GM23338 (cell line): ENCODE results near the gene METTL24.

ENCODE experiments used
- EZH2 ChIP-seq: fragments of 200-600 bp; sonication (generic); IDR thresholded peaks from one replicate; pipeline ENCODE4 v1.8.0; 2017; ENCODE audit warnings: antibody characterized with exemption, mild to moderate bottlenecking, low read depth; ENCODE audit not compliant: unreplicated experiment
- EZH2phosphoT487 ChIP-seq: fragments of 200-600 bp; sonication (generic); IDR thresholded peaks from one replicate; pipeline ENCODE4 v1.8.1; 2018; ENCODE audit warnings: antibody characterized with exemption; ENCODE audit not compliant: unreplicated experiment
- POLR2AphosphoS5 ChIP-seq: IDR thresholded peaks from 2 replicates; pipeline ENCODE4 v1.6.1; 2016; ENCODE audit warnings: antibody characterized with exemption, low read depth
- STAT1 ChIP-seq: IDR thresholded peaks from one replicate; pipeline ENCODE4 v1.6.1; 2016; ENCODE audit warnings: antibody characterized with exemption; ENCODE audit not compliant: unreplicated experiment
- ZNF114 ChIP-seq: fragments of 250-450 bp; sonication (Bioruptor Pico); IDR thresholded peaks from 2 replicates; pipeline ENCODE4 v1.5.0; 2020; ENCODE audit warnings: mild to moderate bottlenecking, moderate library complexity
- TF ChIP-seq, protein P1 (sequence below), 2 experiments: fragments of 200-600 bp in 1 of 2; sonication (generic) in 1 of 2; conservative IDR thresholded peaks; 2 replicates each; pipeline versions ENCODE4 v1.5.1 to v1.6.1; 2016 to 2017; ENCODE audit warnings: antibody characterized with exemption in 2 of 2, low read depth in 2 of 2, mild to moderate bottlenecking in 2 of 2, moderate library complexity in 1 of 2
- TF ChIP-seq, protein P2 (sequence below): IDR thresholded peaks from one replicate; pipeline ENCODE4 v1.6.1; 2018; ENCODE audit warnings: antibody characterized with exemption; ENCODE audit not compliant: unreplicated experiment

DNA sequence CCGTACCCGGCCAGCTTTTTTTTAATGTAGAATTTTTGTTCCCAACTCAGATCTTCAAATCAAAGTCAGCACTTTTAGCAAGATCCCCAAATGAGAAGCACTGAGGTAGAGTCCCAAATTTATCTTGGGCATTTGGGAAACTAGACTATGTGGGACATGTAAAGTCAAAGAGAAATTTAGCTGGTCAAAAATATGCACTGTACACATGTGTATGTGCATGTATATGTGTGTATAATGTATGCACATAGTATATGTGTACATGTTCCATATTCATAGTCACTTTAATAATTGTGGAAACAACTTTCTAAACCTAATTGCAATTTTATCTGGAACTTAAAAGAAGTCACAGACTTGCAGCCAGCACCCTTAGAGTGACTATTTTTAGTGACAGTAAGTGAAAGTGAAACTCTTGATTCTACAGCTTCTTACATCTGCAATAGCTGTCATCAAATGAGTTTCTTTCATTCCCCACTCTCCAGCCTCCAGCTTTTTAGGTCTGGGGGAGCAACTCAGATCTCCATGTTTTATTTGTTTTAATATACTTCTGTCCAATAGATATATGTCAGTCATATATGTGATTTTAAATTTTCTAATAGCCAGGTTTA, 124.3 kb downstream of the METTL24 start:
- TF ChIP-seq EZH2 (no peak), EZH2phosphoT487 (no peak), POLR2AphosphoS5 (no peak), ZNF114 (no peak), STAT1 (no peak)
- TF ChIP-seq, protein P1, sequence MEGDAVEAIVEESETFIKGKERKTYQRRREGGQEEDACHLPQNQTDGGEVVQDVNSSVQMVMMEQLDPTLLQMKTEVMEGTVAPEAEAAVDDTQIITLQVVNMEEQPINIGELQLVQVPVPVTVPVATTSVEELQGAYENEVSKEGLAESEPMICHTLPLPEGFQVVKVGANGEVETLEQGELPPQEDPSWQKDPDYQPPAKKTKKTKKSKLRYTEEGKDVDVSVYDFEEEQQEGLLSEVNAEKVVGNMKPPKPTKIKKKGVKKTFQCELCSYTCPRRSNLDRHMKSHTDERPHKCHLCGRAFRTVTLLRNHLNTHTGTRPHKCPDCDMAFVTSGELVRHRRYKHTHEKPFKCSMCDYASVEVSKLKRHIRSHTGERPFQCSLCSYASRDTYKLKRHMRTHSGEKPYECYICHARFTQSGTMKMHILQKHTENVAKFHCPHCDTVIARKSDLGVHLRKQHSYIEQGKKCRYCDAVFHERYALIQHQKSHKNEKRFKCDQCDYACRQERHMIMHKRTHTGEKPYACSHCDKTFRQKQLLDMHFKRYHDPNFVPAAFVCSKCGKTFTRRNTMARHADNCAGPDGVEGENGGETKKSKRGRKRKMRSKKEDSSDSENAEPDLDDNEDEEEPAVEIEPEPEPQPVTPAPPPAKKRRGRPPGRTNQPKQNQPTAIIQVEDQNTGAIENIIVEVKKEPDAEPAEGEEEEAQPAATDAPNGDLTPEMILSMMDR (conservative IDR thresholded peaks at IDR 0.05; ENCODE audit: low read depth in 2 of 2) = no peak
- TF ChIP-seq, protein P2, sequence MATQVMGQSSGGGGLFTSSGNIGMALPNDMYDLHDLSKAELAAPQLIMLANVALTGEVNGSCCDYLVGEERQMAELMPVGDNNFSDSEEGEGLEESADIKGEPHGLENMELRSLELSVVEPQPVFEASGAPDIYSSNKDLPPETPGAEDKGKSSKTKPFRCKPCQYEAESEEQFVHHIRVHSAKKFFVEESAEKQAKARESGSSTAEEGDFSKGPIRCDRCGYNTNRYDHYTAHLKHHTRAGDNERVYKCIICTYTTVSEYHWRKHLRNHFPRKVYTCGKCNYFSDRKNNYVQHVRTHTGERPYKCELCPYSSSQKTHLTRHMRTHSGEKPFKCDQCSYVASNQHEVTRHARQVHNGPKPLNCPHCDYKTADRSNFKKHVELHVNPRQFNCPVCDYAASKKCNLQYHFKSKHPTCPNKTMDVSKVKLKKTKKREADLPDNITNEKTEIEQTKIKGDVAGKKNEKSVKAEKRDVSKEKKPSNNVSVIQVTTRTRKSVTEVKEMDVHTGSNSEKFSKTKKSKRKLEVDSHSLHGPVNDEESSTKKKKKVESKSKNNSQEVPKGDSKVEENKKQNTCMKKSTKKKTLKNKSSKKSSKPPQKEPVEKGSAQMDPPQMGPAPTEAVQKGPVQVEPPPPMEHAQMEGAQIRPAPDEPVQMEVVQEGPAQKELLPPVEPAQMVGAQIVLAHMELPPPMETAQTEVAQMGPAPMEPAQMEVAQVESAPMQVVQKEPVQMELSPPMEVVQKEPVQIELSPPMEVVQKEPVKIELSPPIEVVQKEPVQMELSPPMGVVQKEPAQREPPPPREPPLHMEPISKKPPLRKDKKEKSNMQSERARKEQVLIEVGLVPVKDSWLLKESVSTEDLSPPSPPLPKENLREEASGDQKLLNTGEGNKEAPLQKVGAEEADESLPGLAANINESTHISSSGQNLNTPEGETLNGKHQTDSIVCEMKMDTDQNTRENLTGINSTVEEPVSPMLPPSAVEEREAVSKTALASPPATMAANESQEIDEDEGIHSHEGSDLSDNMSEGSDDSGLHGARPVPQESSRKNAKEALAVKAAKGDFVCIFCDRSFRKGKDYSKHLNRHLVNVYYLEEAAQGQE = no peak
